ENCODE data around the gene EMC1. TPM values are rescaled to one million over a fixed set of nuclear protein-coding genes. Genes with fewer than 3 reads are reported as not detected.

The EMC1 gene
- total RNA-seq, 1 donor from 2014 or later, result 61.8 TPM

- TF ChIP-seq, protein P1, sequence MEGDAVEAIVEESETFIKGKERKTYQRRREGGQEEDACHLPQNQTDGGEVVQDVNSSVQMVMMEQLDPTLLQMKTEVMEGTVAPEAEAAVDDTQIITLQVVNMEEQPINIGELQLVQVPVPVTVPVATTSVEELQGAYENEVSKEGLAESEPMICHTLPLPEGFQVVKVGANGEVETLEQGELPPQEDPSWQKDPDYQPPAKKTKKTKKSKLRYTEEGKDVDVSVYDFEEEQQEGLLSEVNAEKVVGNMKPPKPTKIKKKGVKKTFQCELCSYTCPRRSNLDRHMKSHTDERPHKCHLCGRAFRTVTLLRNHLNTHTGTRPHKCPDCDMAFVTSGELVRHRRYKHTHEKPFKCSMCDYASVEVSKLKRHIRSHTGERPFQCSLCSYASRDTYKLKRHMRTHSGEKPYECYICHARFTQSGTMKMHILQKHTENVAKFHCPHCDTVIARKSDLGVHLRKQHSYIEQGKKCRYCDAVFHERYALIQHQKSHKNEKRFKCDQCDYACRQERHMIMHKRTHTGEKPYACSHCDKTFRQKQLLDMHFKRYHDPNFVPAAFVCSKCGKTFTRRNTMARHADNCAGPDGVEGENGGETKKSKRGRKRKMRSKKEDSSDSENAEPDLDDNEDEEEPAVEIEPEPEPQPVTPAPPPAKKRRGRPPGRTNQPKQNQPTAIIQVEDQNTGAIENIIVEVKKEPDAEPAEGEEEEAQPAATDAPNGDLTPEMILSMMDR (conservative IDR thresholded peaks at IDR 0.05), result no peak
- H3K27ac Mint-ChIP-seq (ENCODE audit: unreplicated experiment), result no peak overlapping the region
- H3K27me3 Mint-ChIP-seq (ENCODE audit: low read depth), result no peaks in the 10 kb centered on the region
- no peaks in the 10 kb centered on the region for H3K4me1 Mint-ChIP-seq
- no peak overlapping the region for H3K4me3 Mint-ChIP-seq
- peaks cover 5% of the 10 kb centered on the region for H3K36me3 Mint-ChIP-seq (ENCODE audit: low read depth)
- DNase-seq (ENCODE audit: low read depth, low spot score), result no peak
- H3K9me3 Mint-ChIP-seq, result no peaks in the 10 kb centered on the region
These were observed 51.2 kb downstream of the EMC1 start for GRCh38 chr1:19199969-19200604.

DNA sequence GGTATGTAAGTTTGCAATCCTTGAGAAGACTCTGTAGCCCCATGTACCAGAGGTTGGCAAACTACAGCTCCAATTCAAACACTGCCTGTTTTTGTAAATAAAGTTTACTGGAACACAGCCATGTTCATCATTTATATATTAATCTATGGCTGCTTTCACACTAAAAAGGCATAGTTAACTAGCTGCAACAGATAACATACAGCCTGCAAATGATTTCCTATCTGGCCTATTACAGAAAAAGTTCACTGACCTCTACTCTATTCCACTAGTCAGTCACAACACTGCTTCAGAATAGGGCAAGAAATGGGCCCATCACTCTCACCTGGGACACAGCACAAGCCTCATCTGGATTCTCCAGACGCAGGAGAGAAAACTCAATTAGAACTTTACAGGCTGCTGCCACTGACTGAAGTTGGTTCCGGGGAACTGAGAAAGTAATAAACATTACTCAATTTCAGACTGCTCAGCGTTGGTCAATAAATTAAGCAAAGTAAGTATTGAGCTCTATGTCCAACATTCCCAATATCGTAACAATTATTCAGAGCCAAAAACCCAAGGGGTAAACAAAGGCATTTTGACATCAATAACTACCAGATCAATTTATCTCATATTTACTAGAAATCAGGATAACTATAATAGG is 51.9 kb downstream of the EMC1 start:
- Mint-ChIP-seq H3K36me3 (ENCODE audit: low read depth) (peaks cover 5% of the 10 kb centered on the region), H3K9me3 (no peaks in the 10 kb centered on the region), H3K27me3 (ENCODE audit: low read depth) (no peaks in the 10 kb centered on the region), H3K4me1 (no peaks in the 10 kb centered on the region), H3K27ac (ENCODE audit: unreplicated experiment) (no peak overlapping the region), H3K4me3 (no peak overlapping the region)
- TF ChIP-seq, protein P1 (conservative IDR thresholded peaks at IDR 0.05), result no peak
- DNase-seq (ENCODE audit: low read depth, low spot score), result no peak

GRCh38 chr1:19198820-19199219 is 52.5 kb downstream of the EMC1 start:
- Mint-ChIP-seq H3K27me3 (ENCODE audit: low read depth) (no peaks in the 10 kb centered on the region), H3K4me1 (no peaks in the 10 kb centered on the region), H3K27ac (ENCODE audit: unreplicated experiment) (no peak overlapping the region), H3K9me3 (no peaks in the 10 kb centered on the region), H3K4me3 (no peak overlapping the region), H3K36me3 (ENCODE audit: low read depth) (peaks cover 6% of the 10 kb centered on the region)
- no peak for DNase-seq (ENCODE audit: low read depth, low spot score)
- TF ChIP-seq, protein P1 (conservative IDR thresholded peaks at IDR 0.05), result no peak

GRCh38 chr1:19197845-19198244 is 53.5 kb downstream of the EMC1 start:
- no peaks in the 10 kb centered on the region for H3K9me3 Mint-ChIP-seq
- H3K27ac Mint-ChIP-seq (ENCODE audit: unreplicated experiment), result no peak overlapping the region
- no peak overlapping the region for H3K4me3 Mint-ChIP-seq
- TF ChIP-seq, protein P1 (conservative IDR thresholded peaks at IDR 0.05), result no peak
- H3K4me1 Mint-ChIP-seq, result no peaks in the 10 kb centered on the region
- peaks cover 10% of the 10 kb centered on the region for H3K36me3 Mint-ChIP-seq (ENCODE audit: low read depth)
- no peak for DNase-seq (ENCODE audit: low read depth, low spot score)
- no peaks in the 10 kb centered on the region for H3K27me3 Mint-ChIP-seq (ENCODE audit: low read depth)

- Mint-ChIP-seq H3K4me1 (no peaks in the 10 kb centered on the region), H3K36me3 (ENCODE audit: low read depth) (peaks cover 10% of the 10 kb centered on the region), H3K27me3 (ENCODE audit: low read depth) (no peaks in the 10 kb centered on the region), H3K4me3 (no peak overlapping the region), H3K27ac (ENCODE audit: unreplicated experiment) (no peak overlapping the region), H3K9me3 (no peaks in the 10 kb centered on the region)
- TF ChIP-seq, protein P1 (conservative IDR thresholded peaks at IDR 0.05), result no peak
- no peak for DNase-seq (ENCODE audit: low read depth, low spot score)
These were observed 55.0 kb downstream of the EMC1 start for GRCh38 chr1:19196331-19196730.

Data from neural crest cell (in vitro differentiated cells).